Glutamatergic neuron (in vitro differentiated cells): ENCODE measurements around the gene HS2ST1. TPM values are rescaled to one million over a fixed set of nuclear protein-coding genes. Genes with fewer than 3 reads are reported as not detected.
"Not testable (repeated sequence)": the region's sequence is repeated elsewhere in the genome, so short reads cannot be mapped to it uniquely, and the experiment has no call there.

Source experiments
- DNase-seq: peaks from one replicate; pipeline ENCODE4 v3.0.0; 2022
- H3K27ac Mint-ChIP-seq: one replicate; pipeline ENCODE4 v1.8.0; 2020; ENCODE audit warnings: mild to moderate bottlenecking, mixed read lengths, inconsistent platforms; ENCODE audit not compliant: unreplicated experiment
- H3K27me3 Mint-ChIP-seq: one replicate; pipeline ENCODE4 v1.8.0; 2020; ENCODE audit warnings: mild to moderate bottlenecking, moderate library complexity, mixed read lengths, inconsistent platforms; ENCODE audit not compliant: unreplicated experiment
- H3K36me3 Mint-ChIP-seq: one replicate; pipeline ENCODE4 v1.8.0; 2020; ENCODE audit warnings: mild to moderate bottlenecking, mixed read lengths, inconsistent platforms; ENCODE audit not compliant: unreplicated experiment
- H3K4me1 Mint-ChIP-seq: one replicate; pipeline ENCODE4 v1.8.0; 2020; ENCODE audit warnings: mild to moderate bottlenecking, low read depth, mixed read lengths, inconsistent platforms; ENCODE audit not compliant: unreplicated experiment
- H3K4me3 Mint-ChIP-seq: one replicate; pipeline ENCODE4 v1.8.0; 2020; ENCODE audit warnings: mild to moderate bottlenecking, mixed read lengths, inconsistent platforms; ENCODE audit not compliant: unreplicated experiment
- H3K9me3 Mint-ChIP-seq: one replicate; pipeline ENCODE4 v1.8.0; 2020; ENCODE audit warnings: mild to moderate bottlenecking, moderate library complexity, mixed read lengths, inconsistent platforms; ENCODE audit not compliant: unreplicated experiment
- total RNA-seq: library from RNA; stranded (reverse); fragmentation: NEBNext Ultra II Directional; extraction: Animal tissue kit (Norgen Biotek cat#: 25700); gene quantifications from one replicate; pipeline ENCODE4 v1.2.1, GENCODE V29; 2021; ENCODE audit not compliant: unreplicated experiment
- TF ChIP-seq, protein P1 (sequence below): fragments of 200-600 bp; sonication (generic); IDR thresholded peaks from one replicate; pipeline ENCODE4 v1.5.0; 2021; ENCODE audit not compliant: partially characterized antibody, unreplicated experiment

Gene HS2ST1
- total RNA-seq, 1 donor from 2014 or later = 12.9 TPM

- H3K4me3 Mint-ChIP-seq = no peak overlapping the region
- TF ChIP-seq, protein P1, sequence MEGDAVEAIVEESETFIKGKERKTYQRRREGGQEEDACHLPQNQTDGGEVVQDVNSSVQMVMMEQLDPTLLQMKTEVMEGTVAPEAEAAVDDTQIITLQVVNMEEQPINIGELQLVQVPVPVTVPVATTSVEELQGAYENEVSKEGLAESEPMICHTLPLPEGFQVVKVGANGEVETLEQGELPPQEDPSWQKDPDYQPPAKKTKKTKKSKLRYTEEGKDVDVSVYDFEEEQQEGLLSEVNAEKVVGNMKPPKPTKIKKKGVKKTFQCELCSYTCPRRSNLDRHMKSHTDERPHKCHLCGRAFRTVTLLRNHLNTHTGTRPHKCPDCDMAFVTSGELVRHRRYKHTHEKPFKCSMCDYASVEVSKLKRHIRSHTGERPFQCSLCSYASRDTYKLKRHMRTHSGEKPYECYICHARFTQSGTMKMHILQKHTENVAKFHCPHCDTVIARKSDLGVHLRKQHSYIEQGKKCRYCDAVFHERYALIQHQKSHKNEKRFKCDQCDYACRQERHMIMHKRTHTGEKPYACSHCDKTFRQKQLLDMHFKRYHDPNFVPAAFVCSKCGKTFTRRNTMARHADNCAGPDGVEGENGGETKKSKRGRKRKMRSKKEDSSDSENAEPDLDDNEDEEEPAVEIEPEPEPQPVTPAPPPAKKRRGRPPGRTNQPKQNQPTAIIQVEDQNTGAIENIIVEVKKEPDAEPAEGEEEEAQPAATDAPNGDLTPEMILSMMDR = no peak
- H3K9me3 Mint-ChIP-seq = peaks cover 2% of the 10 kb centered on the region
- H3K4me1 Mint-ChIP-seq = no peaks in the 10 kb centered on the region
- DNase-seq = no peak
- peaks cover 5% of the 10 kb centered on the region for H3K36me3 Mint-ChIP-seq
- H3K27me3 Mint-ChIP-seq = no peaks in the 10 kb centered on the region
- no peak overlapping the region for H3K27ac Mint-ChIP-seq
Observed at GRCh38 chr1:87062687-87063086, 148.3 kb downstream of the HS2ST1 start.

DNA sequence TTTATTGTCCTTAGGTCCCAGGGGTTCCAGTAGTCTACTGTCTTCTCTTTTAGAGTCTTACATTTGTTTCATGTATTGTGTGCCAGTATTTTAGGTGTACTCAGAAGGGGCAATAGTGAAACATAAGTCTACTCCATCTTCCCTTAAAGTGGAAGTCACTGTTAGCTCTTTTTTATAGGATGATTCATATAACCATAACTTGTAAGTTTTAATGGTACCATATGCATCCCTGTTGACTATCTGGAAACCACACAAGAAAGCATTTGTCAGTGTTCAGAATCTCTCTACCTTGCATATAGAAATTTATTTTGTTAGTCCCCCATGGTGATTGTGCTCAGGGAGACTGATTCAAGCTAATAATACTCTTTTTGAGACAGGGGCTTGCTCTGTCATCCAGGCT is 149.9 kb downstream of the HS2ST1 start:
- no peaks in the 10 kb centered on the region for H3K4me1 Mint-ChIP-seq
- peaks cover 2% of the 10 kb centered on the region for H3K9me3 Mint-ChIP-seq
- peaks cover 5% of the 10 kb centered on the region for H3K36me3 Mint-ChIP-seq
- no peaks in the 10 kb centered on the region for H3K27me3 Mint-ChIP-seq
- no peak overlapping the region for H3K4me3 Mint-ChIP-seq
- DNase-seq = no peak
- TF ChIP-seq, protein P1 = no peak
- H3K27ac Mint-ChIP-seq = no peak overlapping the region

DNA sequence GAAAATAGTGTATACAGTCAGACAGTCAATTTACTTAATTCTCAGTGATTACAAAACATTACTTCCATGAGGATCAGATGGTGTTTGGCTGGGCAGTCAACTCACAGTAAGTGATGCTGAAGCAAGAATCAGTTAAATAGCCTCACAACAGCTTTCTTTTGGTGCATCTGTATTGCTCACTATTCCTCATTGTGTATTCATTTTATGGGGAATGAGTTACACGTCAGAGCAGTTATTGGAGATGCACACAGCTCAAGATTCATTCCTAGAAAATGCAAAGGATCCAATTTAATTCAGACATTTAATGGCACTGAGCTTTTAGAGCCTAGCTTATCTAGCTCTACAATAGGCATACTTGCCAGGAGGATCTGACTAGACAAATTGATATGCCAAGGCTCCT is 150.6 kb downstream of the HS2ST1 start:
- DNase-seq = no peak
- H3K36me3 Mint-ChIP-seq = peaks cover 5% of the 10 kb centered on the region
- no peak overlapping the region for H3K4me3 Mint-ChIP-seq
- H3K4me1 Mint-ChIP-seq = no peaks in the 10 kb centered on the region
- H3K27ac Mint-ChIP-seq = no peak overlapping the region
- TF ChIP-seq, protein P1 = no peak
- peaks cover 2% of the 10 kb centered on the region for H3K9me3 Mint-ChIP-seq
- no peaks in the 10 kb centered on the region for H3K27me3 Mint-ChIP-seq

DNA sequence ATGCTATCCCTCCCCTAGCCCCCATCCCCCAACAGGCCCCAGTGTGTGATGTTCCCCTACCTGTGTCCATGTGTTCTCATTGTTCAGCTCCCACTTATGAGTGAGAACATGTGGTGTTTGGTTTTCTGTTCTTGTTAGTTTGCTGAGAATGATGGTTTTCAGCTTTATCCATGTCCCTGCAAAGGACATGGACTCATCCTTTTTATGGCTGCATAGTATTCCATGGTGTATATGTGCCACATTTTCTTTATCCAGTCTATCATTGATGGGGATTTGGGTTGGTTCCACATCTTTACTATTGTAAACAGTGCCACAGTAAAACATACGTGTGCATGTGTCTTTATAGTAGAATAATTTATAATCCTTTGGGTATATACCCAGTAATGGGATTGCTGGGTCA is 152.3 kb downstream of the HS2ST1 start:
- H3K9me3 Mint-ChIP-seq = not testable (repeated sequence)

GRCh38 chr1:87072411-87072810 is 158.0 kb downstream of the HS2ST1 start:
- H3K4me1 Mint-ChIP-seq = no peaks in the 10 kb centered on the region
- H3K9me3 Mint-ChIP-seq = no peaks in the 10 kb centered on the region
- no peak overlapping the region for H3K27ac Mint-ChIP-seq
- no peak overlapping the region for H3K4me3 Mint-ChIP-seq
- TF ChIP-seq, protein P1 = no peak
- H3K36me3 Mint-ChIP-seq = no peaks in the 10 kb centered on the region
- no peaks in the 10 kb centered on the region for H3K27me3 Mint-ChIP-seq
- no peak for DNase-seq

More for the DNA sequence above, 152.3 kb downstream of the HS2ST1 start:
- not testable (repeated sequence) for H3K27me3 Mint-ChIP-seq, H3K27ac Mint-ChIP-seq, H3K4me1 Mint-ChIP-seq, H3K4me3 Mint-ChIP-seq, DNase-seq, H3K36me3 Mint-ChIP-seq

DNA sequence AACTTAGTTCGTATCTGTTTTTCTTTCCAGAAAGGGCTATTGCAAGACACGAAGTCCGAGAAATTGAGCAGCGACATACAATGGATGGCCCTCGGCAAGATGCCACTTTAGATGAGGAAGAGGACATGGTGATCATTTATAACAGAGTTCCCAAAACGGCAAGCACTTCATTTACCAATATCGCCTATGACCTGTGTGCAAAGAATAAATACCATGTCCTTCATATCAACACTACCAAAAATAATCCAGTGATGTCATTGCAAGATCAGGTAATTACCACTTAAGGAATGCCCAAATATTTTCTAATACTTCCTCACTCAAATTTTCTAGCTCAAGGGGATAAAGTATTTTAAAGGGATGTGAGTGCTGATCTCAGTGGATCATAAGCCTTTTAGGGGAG is 158.5 kb downstream of the HS2ST1 start:
- TF ChIP-seq, protein P1 = no peak
- no peak for DNase-seq
- no peaks in the 10 kb centered on the region for H3K36me3 Mint-ChIP-seq
- no peak overlapping the region for H3K4me3 Mint-ChIP-seq
- H3K9me3 Mint-ChIP-seq = no peaks in the 10 kb centered on the region
- H3K27me3 Mint-ChIP-seq = no peaks in the 10 kb centered on the region
- no peak overlapping the region for H3K27ac Mint-ChIP-seq
- H3K4me1 Mint-ChIP-seq = no peaks in the 10 kb centered on the region
